ENCODE results near the gene NRP2.

DNA sequence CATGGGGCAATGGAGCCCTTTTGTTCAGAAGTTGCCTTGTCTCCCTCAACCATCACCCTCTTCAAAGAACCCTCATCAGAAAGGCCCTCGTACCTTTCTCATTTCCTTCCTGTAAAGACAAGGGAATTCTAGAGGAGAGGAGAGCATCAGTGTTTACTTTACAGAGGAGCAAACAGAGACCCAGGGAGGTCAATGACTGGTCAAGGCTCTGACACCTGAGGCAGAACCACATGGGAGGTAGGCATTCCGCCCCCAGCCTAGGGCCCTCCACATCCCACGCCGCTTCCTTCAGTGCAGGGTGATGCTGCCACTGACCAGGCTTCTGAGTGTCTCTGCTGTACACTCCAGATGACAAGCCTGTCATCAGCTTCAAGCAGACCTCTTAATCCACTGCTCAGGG lies 104.7 kb downstream of the NRP2 start:
- TF ChIP-seq SMYD3 (CRISPR knock-in tag; IDR thresholded peaks at IDR 0.05) (no peak), ZNF337 (CRISPR knock-in tag; IDR thresholded peaks at IDR 0.05; ENCODE audit: borderline replicate concordance, low read depth) (no peak), EZH2 (conservative IDR thresholded peaks at IDR 0.05; ENCODE audit: low read depth, low read length) (no peak), JUNB (CRISPR knock-in tag; IDR thresholded peaks at IDR 0.05; ENCODE audit: borderline replicate concordance) (no peak), POLR2A (IDR thresholded peaks at IDR 0.05; ENCODE audit: insufficient read depth in 1 of 2, low read depth in 2 of 2, low read length in 2 of 2) (no peak)
- TF ChIP-seq, protein P1, sequence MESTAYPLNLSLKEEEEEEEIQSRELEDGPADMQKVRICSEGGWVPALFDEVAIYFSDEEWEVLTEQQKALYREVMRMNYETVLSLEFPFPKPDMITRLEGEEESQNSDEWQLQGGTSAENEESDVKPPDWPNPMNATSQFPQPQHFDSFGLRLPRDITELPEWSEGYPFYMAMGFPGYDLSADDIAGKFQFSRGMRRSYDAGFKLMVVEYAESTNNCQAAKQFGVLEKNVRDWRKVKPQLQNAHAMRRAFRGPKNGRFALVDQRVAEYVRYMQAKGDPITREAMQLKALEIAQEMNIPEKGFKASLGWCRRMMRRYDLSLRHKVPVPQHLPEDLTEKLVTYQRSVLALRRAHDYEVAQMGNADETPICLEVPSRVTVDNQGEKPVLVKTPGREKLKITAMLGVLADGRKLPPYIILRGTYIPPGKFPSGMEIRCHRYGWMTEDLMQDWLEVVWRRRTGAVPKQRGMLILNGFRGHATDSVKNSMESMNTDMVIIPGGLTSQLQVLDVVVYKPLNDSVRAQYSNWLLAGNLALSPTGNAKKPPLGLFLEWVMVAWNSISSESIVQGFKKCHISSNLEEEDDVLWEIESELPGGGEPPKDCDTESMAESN (CRISPR knock-in tag; conservative IDR thresholded peaks at IDR 0.05), result no peak
